ENCODE data around the gene RIPOR3.
"Not testable (repeated sequence)": the region's sequence is repeated elsewhere in the genome, so short reads cannot be mapped to it uniquely, and the experiment has no call there.

The RIPOR3 gene

DNA sequence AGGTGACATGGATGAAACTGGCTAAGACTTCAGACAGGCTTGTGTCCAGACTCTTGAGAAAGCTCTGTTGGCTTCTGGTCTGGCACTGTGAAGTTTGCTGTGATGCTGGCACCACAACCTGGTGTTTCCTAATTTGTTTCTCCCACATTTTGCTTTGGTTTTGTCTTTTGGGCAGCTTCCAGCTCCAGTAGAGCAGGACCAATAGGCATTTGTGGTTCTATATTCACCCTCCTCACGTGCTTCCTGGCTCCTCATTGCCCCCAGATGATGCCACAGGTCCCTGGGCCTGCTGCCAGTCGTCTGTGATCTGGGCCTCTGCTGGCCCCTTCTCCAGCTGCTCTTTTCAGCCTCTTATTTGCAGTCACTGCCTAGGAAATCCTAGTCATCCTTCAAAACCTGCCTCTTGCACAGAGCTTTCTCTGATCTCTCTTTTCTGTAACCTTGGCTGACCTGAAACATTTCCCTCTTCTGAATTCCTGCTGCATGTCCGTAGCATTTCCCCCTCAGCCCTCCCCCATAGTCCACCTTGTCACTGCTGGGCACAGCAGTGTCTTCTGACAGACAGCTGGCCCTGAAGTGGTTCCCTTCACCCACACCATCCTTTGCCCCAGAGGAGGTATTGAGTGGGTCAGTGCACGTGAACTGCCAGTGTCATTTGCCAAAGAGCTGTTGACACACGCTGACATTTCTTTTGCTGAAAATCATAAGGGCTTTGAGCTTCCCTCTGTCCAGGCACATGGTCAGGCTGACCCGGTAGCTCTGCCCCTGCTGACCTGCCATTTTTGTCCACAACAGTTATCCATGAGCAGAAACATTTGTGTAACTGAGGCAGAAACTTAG, 118.2 kb downstream of the RIPOR3 start:
- no peak for DNase-seq (ENCODE audit: low read depth)

GRCh38 chr20:50571466-50571865, 119.9 kb downstream of the RIPOR3 start:
- DNase-seq (ENCODE audit: low read depth) = no peak

DNA sequence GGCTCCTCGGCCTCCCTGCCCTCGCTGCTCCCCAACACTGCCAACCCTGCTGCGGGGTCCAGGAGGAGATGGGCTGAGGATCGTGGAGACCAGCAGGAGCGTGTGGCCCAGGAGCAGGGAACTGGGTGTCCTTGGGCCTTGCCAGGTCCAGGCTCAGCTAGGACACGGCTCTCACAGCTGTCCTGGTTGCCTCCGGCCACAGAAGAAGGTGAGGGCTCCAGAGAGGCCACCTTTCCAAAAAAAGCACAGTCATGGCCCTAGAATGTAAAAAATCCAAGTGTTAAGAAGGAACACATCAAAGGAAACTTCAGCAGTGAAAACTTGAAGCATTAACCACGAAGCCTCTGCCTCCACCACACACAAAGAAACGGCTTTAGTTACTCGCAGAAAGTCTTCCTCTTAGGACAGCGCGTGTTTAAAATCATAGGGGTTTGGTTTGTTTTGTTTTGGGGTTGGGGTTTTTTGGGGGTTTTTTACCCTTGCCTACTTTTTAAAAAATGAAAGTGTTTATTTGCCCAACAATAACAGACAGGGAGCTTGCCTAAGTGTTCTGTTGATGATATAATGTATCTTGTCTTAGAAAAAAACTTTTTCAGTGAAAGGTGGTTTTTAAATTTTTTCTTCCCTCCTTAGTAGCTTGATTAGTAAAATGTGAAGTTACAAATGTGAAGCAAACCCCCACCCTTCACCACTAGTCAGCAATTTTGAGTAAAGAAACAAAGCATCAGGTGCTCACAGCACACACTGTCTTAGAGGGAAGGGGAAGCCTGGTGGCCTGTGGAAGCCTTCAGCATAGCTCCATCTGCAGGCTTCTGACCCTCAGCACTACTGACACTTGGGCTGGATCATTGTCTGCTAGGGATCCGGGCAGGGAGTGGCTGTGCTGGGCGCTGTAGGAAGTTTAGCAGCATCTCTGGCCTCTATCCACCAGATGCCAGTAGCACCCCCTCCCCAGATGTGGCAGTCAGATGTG, 121.2 kb downstream of the RIPOR3 start:
- DNase-seq (ENCODE audit: low read depth) = no peak

GRCh38 chr20:50569487-50569863, 121.9 kb downstream of the RIPOR3 start:
- not testable (repeated sequence) for DNase-seq (ENCODE audit: low read depth)

DNA sequence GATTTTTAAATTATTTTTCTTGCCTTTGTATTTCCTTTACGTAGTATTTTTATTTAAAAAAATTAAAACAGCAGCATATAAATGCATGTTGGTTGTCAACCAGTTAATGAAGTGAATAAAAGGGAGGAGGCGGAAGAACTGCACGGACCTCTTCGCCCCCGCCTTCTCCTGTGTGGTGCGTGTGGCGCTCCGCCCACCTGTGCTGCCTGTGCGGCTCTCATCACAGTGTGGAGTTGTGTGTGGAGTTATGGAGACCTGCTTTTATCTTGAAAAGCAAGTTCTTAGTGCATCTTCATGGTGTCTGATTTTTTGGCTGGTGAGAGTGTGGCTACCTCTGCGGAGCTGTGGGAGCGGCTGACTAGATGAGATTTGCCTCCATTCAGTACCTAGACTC, 122.8 kb downstream of the RIPOR3 start:
- no peak for DNase-seq (ENCODE audit: low read depth)

- no peak for DNase-seq (ENCODE audit: low read depth)
These were observed 123.3 kb downstream of the RIPOR3 start for GRCh38 chr20:50567860-50568548.

DNA sequence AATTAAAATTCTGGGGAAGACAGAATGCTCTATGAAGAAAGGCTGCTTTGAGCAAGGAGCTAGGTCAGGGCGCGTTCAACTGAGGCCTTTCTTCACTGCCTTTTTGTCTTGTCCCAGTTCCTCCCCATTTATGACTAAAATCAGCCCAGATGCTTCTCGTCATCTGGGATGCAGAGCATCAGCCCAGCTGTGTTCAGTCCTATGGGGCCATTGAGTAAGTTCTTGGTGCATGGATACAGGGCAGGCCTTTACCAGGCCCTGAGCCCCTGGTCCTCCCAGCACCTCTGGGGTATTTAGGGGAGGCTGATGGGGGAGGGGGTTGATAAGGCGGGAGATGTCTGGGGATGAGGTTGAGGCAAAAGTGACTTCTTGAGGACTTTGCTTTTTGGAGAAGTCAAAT, 125.5 kb downstream of the RIPOR3 start:
- DNase-seq (ENCODE audit: low read depth) = no peak

DNA sequence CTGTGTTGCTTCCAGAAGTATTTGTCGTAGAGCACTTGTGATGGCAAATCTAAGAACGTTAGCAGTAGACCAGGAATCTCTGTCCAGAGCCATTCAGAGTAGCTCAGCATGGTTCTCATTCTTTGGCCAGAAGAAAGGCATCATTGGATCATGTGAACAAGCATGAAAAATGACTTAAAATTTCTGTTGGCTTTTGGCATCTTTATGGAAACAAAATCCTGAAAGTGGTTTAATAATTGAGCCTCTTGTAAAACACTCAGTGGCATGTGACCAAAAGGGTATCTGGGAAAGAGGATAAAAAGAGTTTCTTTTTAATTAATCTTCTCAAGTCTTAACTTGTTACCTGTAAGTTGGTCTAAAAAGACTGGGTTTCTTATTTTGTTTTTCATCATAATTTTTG, 126.0 kb downstream of the RIPOR3 start:
- no peak for DNase-seq (ENCODE audit: low read depth)

DNA sequence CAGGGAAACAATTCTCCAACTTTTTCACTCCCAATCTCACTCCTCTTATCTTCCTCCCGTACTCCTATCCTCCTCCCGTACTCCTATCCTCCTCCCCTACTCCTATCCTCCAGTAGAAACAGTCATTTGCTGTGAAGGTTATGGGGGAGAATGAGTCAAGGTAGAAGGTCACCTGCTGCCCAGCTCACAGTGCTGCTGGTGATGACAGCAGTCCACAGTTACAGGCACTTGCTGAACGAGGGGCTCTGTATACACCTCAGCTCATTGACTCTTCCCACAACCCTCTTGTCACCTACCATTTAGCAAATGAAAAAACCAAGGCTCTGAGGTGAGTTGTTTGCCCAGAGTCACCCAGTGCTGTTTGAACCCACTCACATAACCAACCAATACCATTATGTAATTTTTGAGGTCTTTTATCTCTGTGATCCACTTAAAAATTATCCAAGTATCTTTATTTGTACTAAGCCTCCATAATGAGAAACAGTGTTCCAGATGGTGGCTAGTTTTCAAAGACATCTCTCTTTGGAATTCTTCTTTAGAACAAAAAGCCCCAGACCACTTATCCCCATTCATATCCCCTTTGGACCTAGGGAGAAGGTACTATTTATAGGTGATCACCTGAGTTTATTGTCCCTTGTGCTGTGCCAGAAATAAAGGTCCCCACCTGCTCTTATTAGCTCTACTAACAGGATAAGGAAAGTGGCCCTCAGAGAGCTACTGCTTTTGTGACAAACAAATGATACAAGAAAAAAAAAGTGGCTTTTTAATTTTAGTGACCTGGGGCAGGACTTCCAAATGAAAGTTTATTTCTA, 128.0 kb downstream of the RIPOR3 start:
- DNase-seq (ENCODE audit: low read depth) = no peak

GRCh38 chr20:50562262-50562701, 129.1 kb downstream of the RIPOR3 start:
- no peak for DNase-seq (ENCODE audit: low read depth)

- DNase-seq (ENCODE audit: low read depth) = no peak
These were observed 129.8 kb downstream of the RIPOR3 start for GRCh38 chr20:50561379-50562078.

DNA sequence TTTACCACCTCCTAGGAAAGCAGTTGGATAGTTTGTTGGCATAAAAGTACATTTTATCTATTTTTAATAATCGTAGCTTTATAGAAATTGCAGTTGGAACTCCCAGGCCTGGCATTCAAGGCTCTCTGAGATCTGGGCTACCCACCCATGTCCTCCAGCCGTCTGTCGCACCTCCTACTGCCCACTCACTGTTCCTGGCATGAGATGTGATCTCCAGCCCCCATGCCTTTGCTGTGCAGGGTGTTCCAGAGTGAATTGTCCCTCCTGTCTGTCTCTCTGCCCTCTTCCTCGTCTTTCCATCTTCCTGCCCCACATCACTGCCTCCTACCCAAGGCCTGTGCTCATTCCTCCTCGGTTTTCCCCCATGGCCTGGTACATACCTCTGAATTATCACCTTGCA, 130.5 kb downstream of the RIPOR3 start:
- no peak for DNase-seq (ENCODE audit: low read depth)

GRCh38 chr20:50559856-50560638, 131.3 kb downstream of the RIPOR3 start:
- no peak for DNase-seq (ENCODE audit: low read depth)

DNA sequence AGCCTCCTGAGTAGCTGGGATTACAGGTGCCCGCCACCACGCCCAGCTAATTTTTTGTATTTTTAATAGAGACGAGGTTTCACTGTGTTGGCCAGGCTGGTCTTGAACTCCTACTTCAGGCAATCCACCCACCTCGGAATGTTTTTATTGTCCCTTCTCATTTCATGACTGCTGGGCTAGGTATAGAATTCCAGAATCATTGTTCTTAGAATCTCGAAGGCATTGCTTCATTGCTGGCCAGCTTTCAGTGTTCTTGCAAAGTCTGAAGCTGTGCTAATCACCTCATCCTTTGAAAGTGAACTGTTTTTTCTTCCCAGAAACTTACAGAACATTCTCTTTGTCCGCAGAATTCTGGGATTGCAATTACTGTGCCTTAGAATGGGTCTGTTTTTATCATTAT, 132.2 kb downstream of the RIPOR3 start:
- no peak for DNase-seq (ENCODE audit: low read depth)

GRCh38 chr20:50558483-50558925, 132.8 kb downstream of the RIPOR3 start:
- no peak for DNase-seq (ENCODE audit: low read depth)

- DNase-seq (ENCODE audit: low read depth) = no peak
These were observed 133.7 kb downstream of the RIPOR3 start for GRCh38 chr20:50557549-50558134.

- DNase-seq (ENCODE audit: low read depth) = no peak
These were observed 135.7 kb downstream of the RIPOR3 start for GRCh38 chr20:50555662-50556061.

DNA sequence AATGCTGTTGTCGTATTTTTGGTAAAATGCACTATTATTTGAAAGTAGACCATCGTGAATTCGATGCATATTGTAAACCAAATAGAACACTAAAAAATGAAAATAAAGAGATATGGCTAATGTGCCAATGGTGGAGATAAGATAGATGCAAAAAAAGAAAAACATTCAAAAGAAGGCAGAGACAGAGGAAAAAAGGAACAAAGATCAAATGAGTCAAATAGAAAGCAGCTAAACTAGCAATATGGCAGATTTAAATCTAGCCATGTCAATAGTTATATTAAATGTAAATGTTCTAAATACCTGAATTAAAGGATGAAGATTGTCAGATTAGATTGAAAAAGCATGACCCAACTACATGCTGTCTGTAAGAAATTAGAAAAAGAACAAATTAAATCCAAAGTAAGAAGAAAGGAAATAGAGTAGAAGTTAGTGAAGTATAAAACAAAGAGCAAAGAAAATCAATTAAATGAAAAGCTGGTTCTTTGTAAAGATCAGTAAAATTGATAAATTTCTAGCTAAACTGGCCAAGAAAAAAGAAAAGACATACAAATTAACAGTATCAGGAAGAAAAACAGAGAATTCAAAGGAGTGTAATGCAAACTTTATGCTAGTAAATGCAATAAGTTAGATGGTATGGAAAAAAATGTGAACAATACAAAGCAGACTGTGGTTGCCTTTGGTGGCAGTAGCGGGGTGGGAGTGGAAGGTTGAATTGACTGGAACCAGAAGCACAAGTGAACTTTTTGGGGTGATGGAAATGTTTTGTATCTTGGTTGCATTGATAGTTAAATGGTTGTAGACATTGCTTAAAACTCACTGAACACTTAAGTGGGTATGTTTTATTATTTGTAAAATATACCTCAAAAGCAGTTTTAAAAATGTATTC, 136.4 kb downstream of the RIPOR3 start:
- DNase-seq (ENCODE audit: low read depth) = no peak

All from T follicular helper cell (primary cell).